Suprapubic skin (tissue), 4 donors: ENCODE data around the gene MSN.

Experiments
- CTCF ChIP-seq, 2 donors: fragments of 200-600 bp in 1 of 2; fragments of 450-650 bp in 1 of 2; sonication (generic) in 1 of 2; IDR thresholded peaks; one replicate each; pipeline ENCODE4 v1.5.1; 2016 to 2019; ENCODE audit warnings: antibody characterized with exemption in 2 of 2, mild to moderate bottlenecking in 1 of 2, moderate library complexity in 1 of 2
- EP300 ChIP-seq: sonication (generic); formaldehyde crosslinking; IDR thresholded peaks from one replicate; pipeline ENCODE4 v1.6.1; 2017; ENCODE audit warnings: antibody characterized with exemption
- POLR2A ChIP-seq, 2 donors: fragments of 450-650 bp; IDR thresholded peaks; one replicate each; pipeline ENCODE4 v1.6.1; 2017; ENCODE audit warnings: antibody characterized with exemption in 2 of 2, mild to moderate bottlenecking in 2 of 2, moderate library complexity in 2 of 2
- POLR2AphosphoS5 ChIP-seq, 3 donors: sonication (generic); formaldehyde crosslinking; IDR thresholded peaks; one replicate each; pipeline ENCODE4 v1.6.1; 2017; ENCODE audit warnings: antibody characterized with exemption in 3 of 3

- no peak for TF ChIP-seq CTCF (IDR thresholded peaks at IDR 0.05)
- TF ChIP-seq EP300 = no peak
- no peak for TF ChIP-seq POLR2A (IDR thresholded peaks at IDR 0.05)
- TF ChIP-seq POLR2AphosphoS5 (IDR thresholded peaks at IDR 0.05) = no peak
Observed at GRCh38 chrX:65707151-65707550, 39.7 kb downstream of the MSN start.
